HCT116 (cell line): ENCODE results near the gene COPS9. TPM values are rescaled to one million over a fixed set of nuclear protein-coding genes. Genes with fewer than 3 reads are reported as not detected.

Experiments used
- ATAC-seq: fragments of 200-7000 bp; cut with Tn5 transposase; 2 replicates; pipeline ENCODE4 v1.9.1; 2020; ENCODE audit warnings: mild to moderate bottlenecking, moderate library complexity
- BruUV-seq: library from RNA; stranded (reverse); fragments of 400-500 nt; replicated peaks from 2 replicates; lab custom pipeline; 2021; lab: Mats Ljungman, UMichigan
- CTCF ChIA-PET: fragments of 300-600 bp; sonication (Branson Sonifier 250); formaldehyde crosslinking; loops from one replicate; lab custom pipeline; 2021; ENCODE audit warnings: antibody characterized with exemption; lab: Charles Lee
- POLR2A ChIA-PET: fragments of 300-600, 350-600 bp; sonication (Branson Sonifier 250); formaldehyde crosslinking; loops from one replicate; lab custom pipeline; 2021; ENCODE audit warnings: antibody characterized with exemption; lab: Charles Lee
- RAD21 ChIA-PET, 2 experiments: fragments of 300-600 bp; sonication (Branson Sonifier 250); formaldehyde crosslinking; loops; one replicate each; lab custom pipeline; 2023; ENCODE audit warnings: low total read pairs in 2 of 2; ENCODE audit not compliant: uncharacterized antibody in 2 of 2, unreplicated experiment in 2 of 2, low non-redundant PET in 1 of 2; lab: Charles Lee
- DNase-seq: peaks from one replicate; pipeline ENCODE4 v3.0.0-alpha.2; 2010; ENCODE audit warnings: low read depth, low spot score
- H2AFZ ChIP-seq: fragments of 200-600 bp; shearing (Covaris generic), sonication (generic); 2 replicates; pipeline ENCODE4 v1.6.1; 2017; ENCODE audit warnings: low read depth, mixed run types, mixed read lengths, antibody characterized with exemption, low read length; ENCODE audit not compliant: poor library complexity, severe bottlenecking
- H3K27ac ChIP-seq: 2 replicates; pipeline ENCODE4 v1.5.1; 2012; ENCODE audit warnings: low read depth, low read length
- H3K27me3 ChIP-seq: fragments of 200-600 bp; sonication (generic); 2 replicates; pipeline ENCODE4 v1.6.1; 2016; ENCODE audit warnings: mixed run types, low read length, mixed read lengths; ENCODE audit not compliant: insufficient read depth
- H3K36me3 ChIP-seq, 2 experiments: fragments of 200-500 bp in 1 of 2; fragments of 200-600 bp in 1 of 2; sonication (Bioruptor generic) in 1 of 2; sonication (generic) in 1 of 2; 2 replicates each; pipeline versions ENCODE4 v1.5.1 to v1.6.1; 2014 to 2016; ENCODE audit warnings: low read length in 2 of 2, inconsistent platforms in 1 of 2, mixed read lengths in 1 of 2, mixed run types in 1 of 2; ENCODE audit not compliant: insufficient read depth in 2 of 2, control insufficient read depth in 1 of 2
- H3K4me1 ChIP-seq, 2 experiments: fragments of 200-600 bp in 1 of 2; sonication (generic) in 1 of 2; 2 replicates each; pipeline versions ENCODE4 v1.5.1 to v1.6.1; 2012 to 2017; ENCODE audit warnings: low read length in 2 of 2, inconsistent platforms in 1 of 2, mild to moderate bottlenecking in 1 of 2, mixed read lengths in 1 of 2, mixed run types in 1 of 2, moderate library complexity in 1 of 2; ENCODE audit not compliant: insufficient read depth in 2 of 2, control insufficient read depth in 1 of 2
- H3K4me2 ChIP-seq: fragments of 200-600 bp; sonication (generic); 2 replicates; pipeline ENCODE4 v1.6.1; 2017; ENCODE audit warnings: mixed run types, low read length, mixed read lengths
- H3K4me3 ChIP-seq, 2 experiments: fragments of 200-600 bp in 1 of 2; sonication (generic) in 1 of 2; replicated peaks in 1 of 2; 2 replicates each; pipeline ENCODE4 v1.5.1; 2011 to 2016; ENCODE audit warnings: low read length in 2 of 2, control low read depth in 1 of 2, low read depth in 1 of 2, mild to moderate bottlenecking in 1 of 2, mixed read lengths in 1 of 2, mixed run types in 1 of 2
- H3K79me2 ChIP-seq: fragments of 200-600 bp; sonication (generic); 2 replicates; pipeline ENCODE4 v1.6.1; 2017; ENCODE audit warnings: mild to moderate bottlenecking, mixed run types, low read length, moderate library complexity, mixed read lengths; ENCODE audit not compliant: insufficient read depth
- H3K9ac ChIP-seq: fragments of 200-600 bp; sonication (generic); 2 replicates; pipeline ENCODE4 v1.6.1; 2016; ENCODE audit warnings: low read length, mixed read lengths
- H3K9me2 ChIP-seq: fragments of 200-600 bp; sonication (generic), shearing (Covaris generic); 2 replicates; pipeline ENCODE4 v1.6.1; 2017; ENCODE audit warnings: mixed run types, mild to moderate bottlenecking, moderate library complexity; ENCODE audit not compliant: insufficient read depth
- H3K9me3 ChIP-seq, 2 experiments: fragments of 200-500 bp in 1 of 2; fragments of 200-600 bp in 1 of 2; sonication (Bioruptor generic) in 1 of 2; sonication (generic) in 1 of 2; 2 replicates each; pipeline ENCODE4 v1.6.1; 2014 to 2017; ENCODE audit warnings: low read length in 2 of 2, mixed read lengths in 2 of 2, inconsistent platforms in 1 of 2, low read depth in 1 of 2, mild to moderate bottlenecking in 1 of 2, mixed run types in 1 of 2, moderate library complexity in 1 of 2; ENCODE audit not compliant: control insufficient read depth in 1 of 2, insufficient read depth in 1 of 2
- H4K20me1 ChIP-seq: fragments of 200-600 bp; sonication (generic), shearing (Covaris generic); 2 replicates; pipeline ENCODE4 v1.6.1; 2017; ENCODE audit warnings: mixed run types, mild to moderate bottlenecking, moderate library complexity; ENCODE audit not compliant: insufficient read depth
- ATF3 ChIP-seq: IDR thresholded peaks from 2 replicates; pipeline ENCODE4 v1.6.1; 2012
- CBX3 ChIP-seq: IDR thresholded peaks from 2 replicates; pipeline ENCODE4 v1.6.1; 2012; ENCODE audit warnings: low read depth
- CTCF ChIP-seq, 3 experiments: fragments of 200-600 bp in 1 of 3; sonication (generic) in 1 of 3; IDR thresholded peaks in 2 of 3; conservative IDR thresholded peaks in 1 of 3; 2 replicates each; pipeline ENCODE4 v1.5.1; 2012 to 2017; ENCODE audit warnings: low read depth in 2 of 3, low read length in 2 of 3, antibody characterized with exemption in 1 of 3, borderline replicate concordance in 1 of 3, control low read depth in 1 of 3, mild to moderate bottlenecking in 1 of 3, mixed read lengths in 1 of 3, mixed run types in 1 of 3, moderate library complexity in 1 of 3; ENCODE audit not compliant: insufficient read depth in 1 of 3
- EZH2 ChIP-seq: fragments of 200-600 bp; sonication (generic); IDR thresholded peaks from 2 replicates; pipeline ENCODE4 v1.6.1; 2017; ENCODE audit warnings: antibody characterized with exemption, mixed run types
- EZH2phosphoT487 ChIP-seq: fragments of 200-600 bp; IDR thresholded peaks from 2 replicates; pipeline ENCODE4 v1.6.1; 2018; ENCODE audit warnings: antibody characterized with exemption, borderline replicate concordance
- FOSL1 ChIP-seq: IDR thresholded peaks from 2 replicates; pipeline ENCODE4 v1.6.1; 2012; ENCODE audit warnings: low read depth
- TCF7L2 ChIP-seq: IDR thresholded peaks from 2 replicates; pipeline ENCODE4 v1.7.0; 2011; ENCODE audit warnings: borderline replicate concordance, inconsistent platforms; ENCODE audit not compliant: insufficient read depth, insufficient read length; ENCODE audit errors: extremely low read depth
- ZBTB33 ChIP-seq: IDR thresholded peaks from 2 replicates; pipeline ENCODE4 v1.6.1; 2011; ENCODE audit warnings: mild to moderate bottlenecking, low read length, moderate library complexity; ENCODE audit not compliant: insufficient replicate concordance; ENCODE audit errors: extremely low read depth
- ZNF274 ChIP-seq: fragments of 200-500 bp; sonication (Bioruptor generic); IDR thresholded peaks from 2 replicates; pipeline ENCODE4 v1.6.1; 2014; ENCODE audit warnings: mild to moderate bottlenecking, low read depth, low read length, inconsistent platforms
- intact Hi-C: fragments of 100-400 bp; cut with micrococcal nuclease; formaldehyde crosslinking; loops from 2 replicates; pipeline ENCODE4 v1.10.0; 2022
- total RNA-seq: library from RNA; stranded (reverse); gene quantifications from one replicate; pipeline ENCODE4 v1.2.1, GENCODE V29; 2021; ENCODE audit not compliant: unreplicated experiment

The COPS9 gene
- total RNA-seq, 1 experiment from 2014 or later, result 111 TPM

- Histone ChIP-seq H3K36me3 (peaks cover 12 to 21% of the 10 kb centered on the region in 2 experiments; a peak in 3 of 4 replicates), H2AFZ (no peak overlapping the region), H3K27me3 (no peaks in the 10 kb centered on the region; the same call in 1 of the 2 replicates), H3K4me3 (no peak overlapping the region), H3K79me2 (no peaks in the 10 kb centered on the region), H3K9me2 (no peaks in the 10 kb centered on the region), H3K4me2 (no peak overlapping the region), H3K4me1 (no peaks in the 10 kb centered on the region), H3K27ac (no peak overlapping the region), H4K20me1 (no peaks in the 10 kb centered on the region), H3K9ac (no peak overlapping the region), H3K9me3 (no peaks in the 10 kb centered on the region)
- ATAC-seq (no peak), DNase-seq (no peak)
- ChIA-PET POLR2A (no interaction called here), RAD21 (interaction anchor here in 1 of 2 experiments (0.8 kb wide), 1 partner anchor 18 kb away, joined by 3 read pairs; no protein-coding TSS in a partner anchor), CTCF (no interaction called here)
- TF ChIP-seq ZNF274, result no peak
- TF ChIP-seq EZH2, result no peak
- no peak for TF ChIP-seq TCF7L2
- intact Hi-C loops, result no loop called here
- no TSS peak for BruUV-seq
Observed at GRCh38 chr2:240125742-240126141, 10.4 kb downstream of the COPS9 start.

- intact Hi-C loops, result no loop called here
- Histone ChIP-seq H3K27me3 (no peaks in the 10 kb centered on the region; the same call in 1 of the 2 replicates), H3K4me3 (no peak overlapping the region), H3K4me1 (no peaks in the 10 kb centered on the region), H3K4me2 (no peak overlapping the region), H3K9me2 (no peaks in the 10 kb centered on the region), H3K9ac (no peak overlapping the region), H3K36me3 (peaks cover 1 to 12% of the 10 kb centered on the region in 2 experiments; a peak in 3 of 4 replicates), H3K79me2 (no peaks in the 10 kb centered on the region), H3K27ac (no peak overlapping the region), H4K20me1 (no peaks in the 10 kb centered on the region), H3K9me3 (no peaks in the 10 kb centered on the region), H2AFZ (no peak overlapping the region)
- TF ChIP-seq CTCF (IDR thresholded peaks at IDR 0.05 in 2 of 3, conservative IDR thresholded peaks at IDR 0.05 in 1 of 3; ENCODE audit: borderline replicate concordance in 1 of 3, insufficient read depth in 1 of 3, low read depth in 2 of 3, low read length in 2 of 3), result no peak
- no peak for TF ChIP-seq ATF3
- no peak for TF ChIP-seq EZH2
- no peak for TF ChIP-seq CBX3
- TF ChIP-seq EZH2phosphoT487, result no peak
- TF ChIP-seq ZBTB33, result no peak
- TF ChIP-seq FOSL1, result no peak
- ChIA-PET RAD21 (no interaction called here), POLR2A (no interaction called here), CTCF (no interaction called here)
- no peak for ATAC-seq
- no TSS peak for BruUV-seq
- DNase-seq, result no peak
Observed at GRCh38 chr2:240124651-240125030, 11.5 kb downstream of the COPS9 start.
